C4-2B (cell line): ENCODE data around the gene NFATC2.
"Not testable (repeated sequence)": the region's sequence is repeated elsewhere in the genome, so short reads cannot be mapped to it uniquely, and the experiment has no call there.

Experiments used
- H3K27ac ChIP-seq: fragments of 450-650 bp; 2 replicates; pipeline ENCODE4 v1.5.1; 2017
- ZFX ChIP-seq: fragments of 450-650 bp; IDR thresholded peaks from 2 replicates; pipeline ENCODE4 v1.6.1; 2017
- TF ChIP-seq, protein P1 (sequence below): fragments of 450-650 bp; conservative IDR thresholded peaks from 2 replicates; pipeline ENCODE4 v1.5.1; 2017; ENCODE audit warnings: mild to moderate bottlenecking

Gene NFATC2

GRCh38 chr20:51545515-51545914 is 3.0 kb upstream of the NFATC2 start:
- no peak overlapping the region for H3K27ac ChIP-seq
- TF ChIP-seq, protein P1, sequence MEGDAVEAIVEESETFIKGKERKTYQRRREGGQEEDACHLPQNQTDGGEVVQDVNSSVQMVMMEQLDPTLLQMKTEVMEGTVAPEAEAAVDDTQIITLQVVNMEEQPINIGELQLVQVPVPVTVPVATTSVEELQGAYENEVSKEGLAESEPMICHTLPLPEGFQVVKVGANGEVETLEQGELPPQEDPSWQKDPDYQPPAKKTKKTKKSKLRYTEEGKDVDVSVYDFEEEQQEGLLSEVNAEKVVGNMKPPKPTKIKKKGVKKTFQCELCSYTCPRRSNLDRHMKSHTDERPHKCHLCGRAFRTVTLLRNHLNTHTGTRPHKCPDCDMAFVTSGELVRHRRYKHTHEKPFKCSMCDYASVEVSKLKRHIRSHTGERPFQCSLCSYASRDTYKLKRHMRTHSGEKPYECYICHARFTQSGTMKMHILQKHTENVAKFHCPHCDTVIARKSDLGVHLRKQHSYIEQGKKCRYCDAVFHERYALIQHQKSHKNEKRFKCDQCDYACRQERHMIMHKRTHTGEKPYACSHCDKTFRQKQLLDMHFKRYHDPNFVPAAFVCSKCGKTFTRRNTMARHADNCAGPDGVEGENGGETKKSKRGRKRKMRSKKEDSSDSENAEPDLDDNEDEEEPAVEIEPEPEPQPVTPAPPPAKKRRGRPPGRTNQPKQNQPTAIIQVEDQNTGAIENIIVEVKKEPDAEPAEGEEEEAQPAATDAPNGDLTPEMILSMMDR = no peak
- TF ChIP-seq ZFX = no peak

DNA sequence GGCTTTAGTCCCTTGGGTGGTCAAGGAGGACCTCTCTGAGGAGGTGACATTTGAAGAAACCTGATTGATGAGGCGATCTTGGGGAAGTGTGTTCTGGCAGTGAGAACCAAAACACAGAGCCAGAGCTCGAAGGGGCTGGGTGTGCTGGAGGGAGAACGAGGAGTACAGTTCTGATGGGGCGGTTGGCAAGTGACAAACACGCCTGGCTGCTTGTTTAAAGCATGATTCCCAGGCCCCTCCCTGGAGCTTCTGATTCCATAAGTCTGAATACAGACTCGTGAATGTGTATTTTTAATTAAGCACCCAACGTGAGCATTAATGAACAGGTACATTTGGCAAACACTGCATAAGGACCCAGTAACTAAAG is 886 bp upstream of the NFATC2 start:
- no peak overlapping the region for H3K27ac ChIP-seq
- TF ChIP-seq, protein P1 = no peak

- TF ChIP-seq ZFX = no peak
- TF ChIP-seq, protein P1 = no peak
Measured at GRCh38 chr20:51542033-51542570, 417 bp downstream of the NFATC2 start.

GRCh38 chr20:51541189-51542032 is 1.1 kb downstream of the NFATC2 start:
- no peak overlapping the region for H3K27ac ChIP-seq
- no peak for TF ChIP-seq ZFX
- TF ChIP-seq, protein P1 = no peak

More at GRCh38 chr20:51542033-51542570, 417 bp downstream of the NFATC2 start:
- H3K27ac ChIP-seq = no peak overlapping the region

DNA sequence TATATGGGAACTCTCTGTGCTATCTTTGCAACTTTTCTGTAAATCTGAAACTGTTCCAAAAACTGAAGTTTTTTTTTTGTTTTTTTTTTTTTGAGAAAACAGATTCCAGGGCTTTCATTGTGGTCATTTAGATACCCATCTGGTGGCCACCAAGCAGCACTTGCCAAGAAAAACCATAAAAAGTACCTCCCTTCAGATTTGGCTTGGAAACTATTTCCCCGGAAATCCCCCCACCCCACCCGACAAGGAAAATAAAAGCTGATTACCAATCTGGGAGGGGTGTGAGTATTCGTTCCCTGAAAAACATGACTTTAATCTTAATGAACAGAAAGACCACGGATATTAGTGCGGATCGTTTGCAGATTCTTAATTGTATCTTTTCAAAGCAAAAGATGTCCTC is 1.9 kb downstream of the NFATC2 start:
- TF ChIP-seq, protein P1 = no peak
- TF ChIP-seq ZFX = no peak
- H3K27ac ChIP-seq = no peak overlapping the region

DNA sequence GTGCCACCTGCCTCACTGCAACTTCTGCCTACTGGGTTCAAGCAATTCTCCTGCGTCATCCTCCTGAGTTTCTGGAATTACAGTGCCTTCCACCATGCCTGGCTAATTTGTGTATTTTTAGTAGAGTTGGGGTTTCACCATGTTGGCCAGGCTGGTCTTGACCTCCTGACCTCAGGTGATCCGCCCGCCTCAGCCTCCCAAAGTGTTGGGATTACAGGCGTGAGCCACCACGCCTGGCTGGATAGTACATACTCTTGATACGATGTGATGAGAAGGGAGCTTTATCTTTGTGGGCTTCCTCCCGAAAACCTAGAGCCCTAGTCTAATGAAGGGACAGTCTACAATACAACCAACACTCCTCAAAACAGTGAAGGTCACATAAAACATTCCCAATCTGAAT is 2.4 kb downstream of the NFATC2 start:
- H3K27ac ChIP-seq = not testable (repeated sequence)

DNA sequence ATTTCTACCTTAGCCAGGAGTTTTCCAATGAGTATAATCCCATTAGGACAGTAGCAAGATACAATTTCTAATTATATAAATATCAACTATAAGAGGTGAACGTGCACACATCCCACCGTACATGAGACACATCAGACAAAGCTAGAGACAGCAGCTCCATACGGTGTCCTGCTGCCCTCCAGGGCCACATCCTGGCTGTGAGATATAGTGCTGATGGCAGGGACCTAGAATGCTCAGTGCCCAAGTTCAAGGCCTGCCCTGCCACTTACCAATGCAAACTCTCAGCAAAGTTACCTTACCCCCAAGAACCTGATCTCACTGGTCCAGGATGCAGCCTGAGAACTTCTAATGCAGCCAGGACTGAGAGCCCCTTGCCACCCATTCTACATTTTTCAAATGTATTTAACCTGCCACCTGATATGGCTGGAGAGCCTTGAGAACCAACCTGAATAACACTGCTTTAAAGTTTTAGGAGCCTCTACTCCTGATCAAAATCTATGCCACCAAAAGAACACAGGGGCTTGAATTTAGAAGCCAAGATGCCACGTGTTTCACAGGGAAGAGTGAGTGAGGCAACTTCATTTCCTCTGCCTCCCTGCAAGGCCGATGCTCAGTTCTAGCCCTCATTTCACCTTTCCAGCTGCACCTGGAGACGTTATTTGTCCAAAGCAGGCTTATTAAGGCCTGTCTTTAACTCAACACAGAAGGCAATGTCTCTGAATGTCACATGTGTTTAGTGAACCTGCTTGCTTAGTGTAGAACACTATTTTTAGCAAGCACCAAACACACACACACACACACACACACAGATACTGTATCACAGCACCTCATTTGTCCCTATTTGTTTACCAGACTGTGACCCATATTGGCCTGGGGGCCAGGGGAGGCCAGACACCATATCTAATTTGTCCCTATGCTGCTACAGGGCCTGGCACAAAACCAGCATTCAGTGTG is 6.1 kb downstream of the NFATC2 start:
- no peak overlapping the region for H3K27ac ChIP-seq
- TF ChIP-seq, protein P1 = no peak
- TF ChIP-seq ZFX = no peak
